ENCODE results near the gene BAHD1. TPM values are rescaled to one million over a fixed set of nuclear protein-coding genes. Genes with fewer than 3 reads are reported as not detected.

BAHD1 gene
- 6.7 and 8.2 TPM in 2 replicates for total RNA-seq

DNA sequence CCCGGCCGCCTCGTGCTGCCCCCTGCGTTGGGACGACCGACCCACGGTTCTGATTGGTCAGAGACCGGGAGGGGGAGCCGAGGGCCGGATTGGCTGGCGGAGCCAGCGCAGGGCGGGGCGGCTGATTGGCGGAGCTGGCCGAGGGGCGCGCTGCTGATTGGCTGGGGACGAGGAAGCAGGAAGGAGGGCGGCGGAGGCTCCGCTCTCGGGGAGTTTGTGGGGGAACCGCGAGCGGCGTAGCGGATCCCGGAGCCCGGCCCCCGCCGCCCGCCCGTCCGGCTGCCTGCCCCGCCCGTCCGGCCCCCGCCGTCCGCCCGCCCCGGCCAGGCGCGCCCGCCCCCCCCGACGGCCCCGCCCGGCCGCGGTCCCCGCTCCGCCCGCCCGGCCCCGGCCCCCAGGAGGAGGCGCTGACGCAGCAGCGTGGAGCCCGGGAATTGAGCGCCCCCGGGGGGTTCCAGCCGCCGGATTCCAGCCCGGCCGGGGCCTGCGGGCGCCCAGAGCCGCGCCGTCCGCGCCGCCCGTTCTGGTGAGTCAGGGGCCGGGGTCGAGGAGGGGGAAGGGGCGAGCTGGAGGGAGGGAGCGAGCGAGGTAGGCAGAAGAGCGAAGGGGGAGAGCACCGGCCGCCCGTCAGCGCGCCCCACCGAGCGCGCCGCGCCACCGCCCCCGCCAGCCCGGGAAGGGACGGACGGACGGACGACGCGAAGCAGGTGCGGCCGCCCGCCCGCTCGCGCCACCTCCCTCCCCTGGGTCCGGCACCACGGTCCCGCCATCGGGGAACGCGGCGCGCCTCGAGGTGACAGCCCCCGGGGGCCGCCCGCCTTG lies at the start of gene BAHD1:
BAHD1 (plus strand) TSS at position 211 of the 822 bp plus-strand sequence. CDS start 17,512 bp downstream, outside the sequence.

DNA sequence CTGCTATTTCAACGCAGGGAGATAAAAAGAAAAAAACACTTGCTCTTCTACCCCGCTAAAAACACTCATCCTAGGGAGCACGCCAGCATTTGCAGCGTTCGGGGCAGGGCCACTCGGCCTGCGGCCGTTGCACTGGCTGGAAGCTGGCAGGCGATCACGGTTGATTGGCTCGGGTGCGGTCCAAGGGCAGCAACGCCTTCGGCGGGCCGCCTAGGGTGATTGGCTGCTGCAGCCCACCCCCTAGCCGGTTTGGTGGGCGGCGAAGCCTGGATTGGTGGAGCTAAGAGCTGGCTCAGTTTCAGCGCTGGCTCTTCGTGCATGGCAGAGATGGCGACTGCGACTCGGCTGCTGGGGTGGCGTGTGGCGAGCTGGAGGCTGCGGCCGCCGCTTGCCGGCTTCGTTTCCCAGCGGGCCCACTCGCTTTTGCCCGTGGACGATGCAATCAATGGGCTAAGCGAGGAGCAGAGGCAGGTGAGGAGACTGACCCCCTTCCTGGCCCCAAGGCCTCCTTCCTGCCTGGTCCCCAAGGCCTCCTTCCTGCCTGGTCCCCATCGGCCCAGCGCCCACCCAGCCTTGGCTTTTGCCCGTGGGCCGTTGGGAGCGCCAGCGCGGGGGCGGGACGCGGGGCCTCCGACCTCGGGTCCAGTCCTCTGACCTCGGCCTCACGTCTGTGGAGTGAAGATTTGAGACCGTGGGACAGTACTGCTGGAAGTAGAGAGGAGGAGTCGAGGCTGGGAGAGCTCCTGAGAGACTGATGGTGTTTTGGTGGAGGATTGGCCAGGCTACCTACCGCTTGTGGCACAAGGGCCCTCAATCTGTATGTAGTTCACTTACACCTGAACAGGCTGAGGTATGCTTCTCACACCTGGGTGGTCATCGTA lies 35.0 kb upstream of the BAHD1 start, which contains the start of gene IVD:
IVD (plus strand) TSS at position 295 of the 881 bp plus-strand sequence; CDS start at position 328, 33 bp downstream.

DNA sequence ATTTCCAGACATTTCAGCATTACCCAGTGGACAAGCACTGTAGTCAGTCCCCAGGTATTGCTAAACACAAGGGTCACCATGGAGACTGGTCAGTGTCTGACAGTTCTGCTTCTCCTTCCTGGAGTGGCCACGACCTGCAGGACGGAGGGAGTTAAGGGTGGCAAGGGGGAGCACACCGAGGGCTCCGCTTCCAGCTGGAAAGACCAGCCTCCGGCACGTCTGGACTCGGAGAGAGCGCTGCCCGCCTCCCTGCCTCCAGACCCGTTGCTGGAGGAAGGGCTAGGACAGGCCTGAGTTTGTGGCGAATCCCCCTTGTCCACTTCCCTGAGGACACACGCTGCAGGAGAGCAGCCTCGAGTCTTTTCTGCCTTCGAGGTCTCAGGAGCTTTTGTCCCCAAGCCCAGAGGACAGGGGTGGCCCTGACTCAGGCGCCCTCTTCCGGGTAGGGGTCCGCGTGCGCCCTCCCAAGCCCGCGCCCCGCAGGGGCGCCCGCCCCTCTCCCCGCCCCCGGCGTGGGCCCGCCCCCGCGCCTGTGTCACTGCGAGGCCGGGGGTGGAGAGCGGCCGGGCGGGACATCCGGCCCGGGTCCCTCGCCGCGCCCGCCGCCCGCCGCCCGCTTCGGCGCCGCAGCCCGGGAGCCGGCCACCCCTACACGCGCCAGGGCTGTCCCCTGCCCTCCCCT lies 29.8 kb downstream of the BAHD1 start, which contains the start of gene CHST14:
CHST14 (plus strand) TSS at position 562 of the 682 bp plus-strand sequence. CDS start 230 bp downstream, outside the sequence.

Other genes with a start within 250 kb of the BAHD1 start
- not detected in 2 replicates for gene PAK6, start 201.9 kb upstream of the BAHD1 start, total RNA-seq
- 0.09 TPM in 2 replicates for gene ANKRD63, start 157.9 kb upstream of the BAHD1 start, total RNA-seq
- 1.7 and 2.0 TPM in 2 replicates for gene PLCB2, start 133.0 kb upstream of the BAHD1 start, total RNA-seq
- 18.0 and 22.7 TPM in 2 replicates for gene INAFM2, start 117.3 kb upstream of the BAHD1 start, total RNA-seq
- gene CCDC9B, start 100.0 kb upstream of the BAHD1 start, total RNA-seq: 26.2 and 75.5 TPM in 2 replicates
- gene PHGR1, start 89.9 kb upstream of the BAHD1 start, total RNA-seq: not detected in 2 replicates
- gene DISP2, start 82.7 kb upstream of the BAHD1 start, total RNA-seq: 0.18 and 0.19 TPM in 2 replicates
- gene KNSTRN, start 58.2 kb upstream of the BAHD1 start, total RNA-seq: 30.4 and 47.1 TPM in 2 replicates
- gene IVD, start 35.2 kb upstream of the BAHD1 start, total RNA-seq: 36.4 and 46.3 TPM in 2 replicates
- 7.3 and 8.7 TPM in 2 replicates for gene CHST14, start 30.0 kb downstream of the BAHD1 start, total RNA-seq
- 15.3 and 20.9 TPM in 2 replicates for gene CCDC32, start 124.1 kb downstream of the BAHD1 start, total RNA-seq
- gene RPUSD2, start 128.3 kb downstream of the BAHD1 start, total RNA-seq: 13.9 and 14.0 TPM in 2 replicates
- 8.2 and 20.7 TPM in 2 replicates for gene KNL1, start 153.3 kb downstream of the BAHD1 start, total RNA-seq

All from endothelial cell of coronary artery (primary cell).